GM19455 (cell line): ENCODE measurements around the gene SLC43A3.

Experiments used
- ATAC-seq: cut with Tn5 transposase; IDR thresholded peaks from one replicate; pipeline ENCODE4 v1.9.1; 2021; ENCODE audit not compliant: unreplicated experiment

SLC43A3 gene

GRCh38 chr11:57390535-57390934 lies 36.4 kb downstream of the SLC43A3 start, which contains the start of gene PRG2:
PRG2 (minus strand) TSS chr11:57390650; CDS start chr11:57389944, 706 bp downstream.
- ATAC-seq: no peak

GRCh38 chr11:57387289-57388030 lies 39.5 kb downstream of the SLC43A3 start:
- ATAC-seq: no peak

GRCh38 chr11:57386178-57386940 lies 40.6 kb downstream of the SLC43A3 start:
- ATAC-seq: no peak

- no peak for ATAC-seq
Observed at GRCh38 chr11:57380975-57381374, 45.9 kb downstream of the SLC43A3 start, which contains the start of gene PRG3. PRG3 (minus strand) TSS chr11:57381150; CDS start chr11:57380708, 442 bp downstream.

- ATAC-seq: no peak
Observed at GRCh38 chr11:57379732-57380131, 47.2 kb downstream of the SLC43A3 start.

DNA sequence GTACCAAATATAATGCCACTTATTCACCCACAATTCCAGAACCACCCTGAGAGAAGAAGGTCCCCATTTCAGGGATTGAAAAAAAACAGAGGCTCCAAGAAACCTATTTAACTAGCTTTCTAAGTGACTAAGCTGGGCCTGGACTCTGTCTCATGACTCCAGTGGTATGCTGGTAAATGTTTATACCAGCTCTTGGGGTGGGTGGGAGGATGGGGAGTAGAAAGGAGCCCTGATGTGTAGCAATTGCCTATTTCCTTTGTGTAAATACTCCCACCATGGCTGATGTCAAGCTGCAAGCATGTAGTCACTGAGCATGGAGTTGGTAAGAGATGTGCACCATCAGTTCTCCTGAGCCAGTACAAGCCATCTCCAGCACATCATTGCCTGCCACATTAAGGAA lies 48.7 kb downstream of the SLC43A3 start:
- no peak for ATAC-seq

DNA sequence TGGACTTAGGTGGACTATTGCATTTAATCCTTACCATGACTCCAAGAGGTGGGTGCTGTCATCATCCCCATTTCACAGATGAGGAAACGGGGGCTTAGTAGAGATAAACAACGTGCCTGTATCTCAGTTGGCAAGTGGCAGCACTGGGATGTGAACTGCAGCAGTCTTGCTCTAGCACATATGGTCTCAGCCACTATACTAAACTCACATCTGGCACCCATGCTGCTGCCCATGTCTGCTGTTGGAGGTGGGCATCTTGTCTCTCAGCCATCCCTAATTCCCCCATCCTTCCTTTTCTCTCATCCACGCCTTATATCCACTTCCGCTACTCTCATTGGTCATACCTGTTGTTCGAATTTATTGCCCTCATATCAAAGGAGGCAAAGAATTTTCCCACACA lies 49.8 kb downstream of the SLC43A3 start:
- ATAC-seq: no peak

GRCh38 chr11:57376095-57377090 lies 50.5 kb downstream of the SLC43A3 start:
- no peak for ATAC-seq

DNA sequence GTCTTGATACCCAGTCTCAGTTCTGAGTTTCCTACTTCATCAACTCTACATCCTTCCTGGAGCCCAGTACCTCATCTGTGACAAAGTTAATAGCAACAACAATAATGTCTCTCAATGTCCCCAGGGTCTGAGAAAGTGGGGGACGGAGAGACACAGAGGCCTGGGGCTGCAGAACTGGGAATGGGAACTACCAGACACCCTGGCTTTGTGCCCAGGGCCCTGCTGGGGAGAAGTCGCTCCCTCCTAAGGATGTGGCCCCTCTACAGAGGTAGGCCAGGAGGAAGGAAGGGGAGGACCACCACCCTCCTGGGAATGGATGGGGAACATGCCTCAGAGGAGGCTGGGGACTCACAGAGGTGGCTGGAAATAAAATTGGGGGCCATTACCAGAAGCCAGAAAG lies 51.4 kb downstream of the SLC43A3 start:
- ATAC-seq: no peak

DNA sequence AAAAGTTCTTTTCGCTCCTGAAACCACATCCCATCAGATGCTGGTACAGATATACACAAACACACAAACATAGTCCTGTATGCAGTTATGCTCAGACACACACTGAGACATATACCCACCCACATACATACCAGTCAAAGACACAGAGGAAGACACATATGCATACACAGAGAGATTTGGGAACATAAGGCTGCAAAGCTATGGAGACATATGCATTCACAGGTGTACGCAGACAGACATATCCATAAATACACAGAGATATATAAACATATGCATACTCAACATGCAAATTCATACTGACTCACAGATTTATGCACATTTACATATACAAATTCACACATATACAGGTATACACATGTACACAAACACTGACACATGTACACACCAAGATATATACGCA lies 52.0 kb downstream of the SLC43A3 start:
- no peak for ATAC-seq

- no peak for ATAC-seq
Observed at GRCh38 chr11:57373146-57373545, 53.8 kb downstream of the SLC43A3 start.

GRCh38 chr11:57370941-57371340 lies 56.0 kb downstream of the SLC43A3 start:
- ATAC-seq: no peak

DNA sequence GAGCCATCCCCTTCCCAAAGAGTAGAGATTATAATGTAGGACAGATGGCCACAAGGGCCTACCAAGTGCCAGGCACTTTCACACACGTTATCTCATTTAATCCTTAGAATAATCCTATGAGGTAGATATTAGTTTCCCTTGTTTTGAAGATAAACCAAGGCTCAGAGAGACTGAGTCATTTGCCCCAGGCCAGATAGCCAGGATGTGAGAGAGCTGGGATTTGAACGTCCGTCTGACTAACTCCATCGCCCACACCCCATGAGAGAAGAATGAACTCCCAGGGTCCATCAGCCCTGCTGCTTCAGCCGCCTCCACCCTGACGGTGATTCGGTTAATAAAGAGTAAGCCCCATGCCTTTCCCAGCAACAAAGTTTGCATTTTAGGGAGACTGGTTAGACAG lies 56.7 kb downstream of the SLC43A3 start:
- no peak for ATAC-seq

GRCh38 chr11:57368845-57369232 lies 58.1 kb downstream of the SLC43A3 start:
- ATAC-seq: no peak

GRCh38 chr11:57368106-57368844 lies 58.6 kb downstream of the SLC43A3 start:
- ATAC-seq: no peak

- ATAC-seq: no peak
Observed at GRCh38 chr11:57364851-57365660, 61.9 kb downstream of the SLC43A3 start.

GRCh38 chr11:57363131-57364080 lies 63.5 kb downstream of the SLC43A3 start:
- no peak for ATAC-seq

GRCh38 chr11:57361926-57362325 lies 65.0 kb downstream of the SLC43A3 start:
- no peak for ATAC-seq
